Stomach (tissue), 9 donors: ENCODE measurements around the gene PRR33. TPM values are rescaled to one million over a fixed set of nuclear protein-coding genes. Genes with fewer than 3 reads are reported as not detected.

Experiments used
- DNase-seq, 2 donors: peaks; one replicate each; pipeline versions ENCODE4 v3.0.0 to v3.0.0-alpha.2; 2013 to 2019
- H3K27ac ChIP-seq, 5 donors: fragments of 200-600 bp in 4 of 5; sonication (generic) in 4 of 5; one replicate each; pipeline ENCODE4 v1.5.1; 2013 to 2019; ENCODE audit warnings: mild to moderate bottlenecking in 1 of 5, moderate library complexity in 1 of 5
- H3K27me3 ChIP-seq, 3 donors: fragments of 200-600 bp; sonication (generic); one replicate each; pipeline ENCODE4 v1.5.1; 2017 to 2019; ENCODE audit warnings: mixed run types in 1 of 3
- H3K36me3 ChIP-seq, 4 donors: fragments of 200-600 bp; sonication (generic); 1 replicate in 3 of 4; 2 replicates in 1 of 4; pipeline ENCODE4 v1.5.1; 2016 to 2019
- H3K4me1 ChIP-seq, 4 donors: fragments of 200-600 bp; sonication (generic); one replicate each; pipeline ENCODE4 v1.5.1; 2016 to 2019
- H3K4me3 ChIP-seq, 4 donors: fragments of 200-600 bp; sonication (generic) in 3 of 4; one replicate each; pipeline ENCODE4 v1.5.1; 2016 to 2019; ENCODE audit warnings: mild to moderate bottlenecking in 1 of 4
- H3K9me3 ChIP-seq, 4 donors: fragments of 200-600 bp; sonication (generic); one replicate each; pipeline ENCODE4 v1.5.1; 2016 to 2019
- CTCF ChIP-seq, 7 experiments: fragments of 450-650 bp in 4 of 7; fragments of 200-600 bp in 3 of 7; sonication (generic) in 3 of 7; IDR thresholded peaks; one replicate each; pipeline ENCODE4 v1.5.1; 2016 to 2019; ENCODE audit warnings: antibody characterized with exemption in 7 of 7, control low read depth in 2 of 7, mild to moderate bottlenecking in 1 of 7
- EP300 ChIP-seq: sonication (generic); formaldehyde crosslinking; IDR thresholded peaks from one replicate; pipeline ENCODE4 v1.6.1; 2017; ENCODE audit warnings: antibody characterized with exemption
- POLR2A ChIP-seq, 4 donors: fragments of 450-650 bp; IDR thresholded peaks; one replicate each; pipeline ENCODE4 v1.6.1; 2016; ENCODE audit warnings: antibody characterized with exemption in 4 of 4, control low read depth in 2 of 4, mild to moderate bottlenecking in 1 of 4, moderate library complexity in 1 of 4
- POLR2AphosphoS5 ChIP-seq, 3 donors: sonication (generic); formaldehyde crosslinking; IDR thresholded peaks; one replicate each; pipeline ENCODE4 v1.6.1; 2016; ENCODE audit warnings: antibody characterized with exemption in 3 of 3
- whole genome bisulfite sequencing, 5 donors: extraction: QIAGEN DNeasy Blood & Tissue Kit in 3 of 5; methylation state at CpG; one replicate each; pipeline versions ENCODE4 v1.1.5 to v1.1.7; 2013 to 2018; 5-methylcytosine and 5-hydroxymethylcytosine counted together
- intact Hi-C: fragments of 100-400 bp; cut with DNase I; formaldehyde crosslinking; loops from one replicate; pipeline ENCODE4 v1.15.1; 2023; ENCODE audit warnings: low total_unique reads
- polyA plus RNA-seq, 3 donors: library from polyadenylated mRNA; stranded (reverse); fragments of 200-250 nt; gene quantifications; one replicate each; pipeline ENCODE4 v1.2.3, GENCODE V29; 2013
- small RNA-seq, 4 donors: library from RNA; depleted of rRNA; stranded (forward); fragments of <200 nt; gene quantifications; one replicate each; pipeline ENCODE3, GENCODE V24; 2016
- total RNA-seq, 5 donors: library from RNA; depleted of rRNA; stranded (reverse); fragments of >200 nt; gene quantifications; one replicate each; pipeline versions ENCODE4 v1.1.0 to v1.2.3, GENCODE V29; 2014 to 2016
- donor health status: healthy with polysubstance abuse.
- donor health status: Bipolar disorder and iron deficiency.
- donor health status: healthy.

Gene PRR33
- total and polyA plus RNA-seq, 8 donors, result 0.03 TPM; not detected in 7

DNA sequence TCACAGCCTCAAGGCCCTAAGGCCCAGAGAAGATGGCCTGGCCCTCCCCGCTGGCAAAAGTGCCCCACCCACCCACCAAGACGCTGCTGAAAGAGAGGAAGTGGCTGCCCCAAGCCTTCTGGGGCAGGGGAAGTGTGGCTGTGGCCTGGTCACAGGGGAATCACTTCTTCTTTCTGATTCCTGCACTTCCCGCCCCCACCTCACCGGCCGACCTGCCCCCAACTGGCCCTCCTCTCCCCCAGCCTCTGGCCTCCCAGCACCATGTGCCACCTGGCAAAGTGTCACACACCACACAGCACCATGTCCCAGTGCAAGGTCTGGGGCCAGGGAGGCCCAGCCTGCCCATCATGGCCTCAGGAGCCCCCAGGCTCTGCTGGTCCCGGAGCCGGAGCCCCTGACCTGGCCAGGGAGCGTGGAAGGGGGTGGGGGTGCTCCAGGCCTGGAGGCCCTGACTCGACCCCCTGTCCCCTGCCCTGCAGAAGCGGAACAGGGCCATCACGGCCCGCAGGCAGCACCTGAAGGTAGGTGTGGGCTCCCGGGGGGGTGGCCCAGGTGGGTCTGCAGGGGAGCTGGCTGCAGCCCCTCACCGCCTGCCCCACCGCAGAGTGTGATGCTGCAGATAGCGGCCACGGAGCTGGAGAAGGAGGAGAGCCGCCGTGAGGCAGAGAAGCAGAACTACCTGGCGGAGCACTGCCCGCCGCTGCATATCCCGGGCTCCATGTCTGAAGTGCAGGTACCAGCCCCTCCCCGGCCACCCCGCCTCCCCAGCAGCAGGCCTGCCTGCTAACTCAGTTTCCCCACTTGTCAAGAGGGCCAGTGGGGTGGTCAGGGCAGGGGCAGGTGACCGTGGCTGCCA is 51.5 kb downstream of the PRR33 start:
- H3K27me3 ChIP-seq, result peaks cover 0 to 1% (median 0%) of the 10 kb centered on the region in 3 donors
- H3K9me3 ChIP-seq, result no peaks in the 10 kb centered on the region
- peak overlapping the region in 3 of 5 donors; percentile 51 to 84 (median 74) for H3K27ac ChIP-seq
- intact Hi-C loops, result no loop called here
- 69 to 86% (median 76%) methylated on average over 13 to 26 of the region's 26 CpGs for WGBS, 5 donors
- peak overlapping the region in 2 of 4 donors; percentile 19 for H3K4me3 ChIP-seq
- TF ChIP-seq POLR2AphosphoS5 (IDR thresholded peaks at IDR 0.05), result no peak
- TF ChIP-seq EP300, result no peak
- no peak for TF ChIP-seq POLR2A (IDR thresholded peaks at IDR 0.05)
- no peak for TF ChIP-seq CTCF (IDR thresholded peaks at IDR 0.05)
- H3K36me3 ChIP-seq, result no peaks in the 10 kb centered on the region
- peaks cover 0 to 51% (median 16%) of the 10 kb centered on the region in 4 donors for H3K4me1 ChIP-seq
- DNase-seq, result peak; percentile 46 to 58

GRCh38 chr11:1839204-1839923 is 52.3 kb downstream of the PRR33 start:
- peaks cover 0 to 5% (median 0%) of the 10 kb centered on the region in 3 donors for H3K27me3 ChIP-seq
- peaks cover 0 to 51% (median 19%) of the 10 kb centered on the region in 4 donors for H3K4me1 ChIP-seq
- no peak overlapping the region for H3K4me3 ChIP-seq
- WGBS, 5 donors, result 62 to 80% (median 77%) methylated on average over 9 to 12 of the region's 12 CpGs
- no peak for TF ChIP-seq POLR2AphosphoS5 (IDR thresholded peaks at IDR 0.05)
- TF ChIP-seq EP300, result no peak
- TF ChIP-seq POLR2A (IDR thresholded peaks at IDR 0.05), result no peak
- no peak for TF ChIP-seq CTCF (IDR thresholded peaks at IDR 0.05)
- intact Hi-C loops, result no loop called here
- H3K9me3 ChIP-seq, result no peaks in the 10 kb centered on the region
- H3K36me3 ChIP-seq, result no peaks in the 10 kb centered on the region
- peak overlapping the region in 2 of 5 donors; percentile 74 to 84 for H3K27ac ChIP-seq
- no peak for DNase-seq

- H3K9me3 ChIP-seq, result no peaks in the 10 kb centered on the region
- H3K36me3 ChIP-seq, result no peaks in the 10 kb centered on the region
- WGBS, 5 donors, result 80 to 89% (median 82%) methylated on average over 20 to 32 of the region's 32 CpGs
- TF ChIP-seq POLR2AphosphoS5 (IDR thresholded peaks at IDR 0.05) (no peak), POLR2A (IDR thresholded peaks at IDR 0.05) (no peak)
- DNase-seq, result no peak
- peaks cover 0 to 46% (median 21%) of the 10 kb centered on the region in 4 donors for H3K4me1 ChIP-seq
- peaks cover 0 to 9% (median 0%) of the 10 kb centered on the region in 3 donors for H3K27me3 ChIP-seq
- peak within 1 kb of the TSS in 3 of 5 donors; percentile 39 to 84 (median 74) for H3K27ac ChIP-seq
- intact Hi-C loops, result no loop called here
- H3K4me3 ChIP-seq, result no peak within 1 kb of the TSS
Measured at GRCh38 chr11:1838426-1839144, 53.1 kb downstream of the PRR33 start, which contains the start of gene TNNI2. TNNI2 (plus strand) TSS chr11:1838981; CDS start chr11:1839697, 716 bp downstream.

Small RNA genes within 50 kb of the gene (small RNA-seq; reads per million reads assigned to genes)
- 0 reads per million in 4 donors for gene AC051649.1
- 0 reads per million in 4 donors for gene MIR4298

Other genes with a start within 250 kb of the PRR33 start
- gene KRTAP5-6, start 194.7 kb downstream of the PRR33 start, total RNA-seq, result not detected
- gene KRTAP5-6, start 194.7 kb downstream of the PRR33 start, polyA plus RNA-seq, result not detected
- gene IFITM10, start 141.3 kb downstream of the PRR33 start, total RNA-seq, result under 1 TPM in 1 of 5 donors, not detected in 4; 0.72 TPM
- gene IFITM10, start 141.3 kb downstream of the PRR33 start, polyA plus RNA-seq, result 1 to 10 TPM in 1 of 3 donors, under 1 TPM in 2; 0.19 to 1.1 (median 0.95) TPM
- gene CTSD, start 128.0 kb downstream of the PRR33 start, total RNA-seq, result 100 to 1,000 TPM; 115 to 590 (median 210) TPM
- gene CTSD, start 128.0 kb downstream of the PRR33 start, polyA plus RNA-seq, result 100 to 1,000 TPM; 173 to 538 (median 529) TPM
- gene SYT8, start 56.9 kb downstream of the PRR33 start, total RNA-seq, result 10 to 100 TPM in 1 of 5 donors, 1 to 10 TPM in 1, under 1 TPM in 3; 0.72 to 13.4 (median 0.92) TPM
- 10 to 100 TPM in 1 of 3 donors, 1 to 10 TPM in 2; 1.7 to 77.3 (median 3.7) TPM for gene SYT8, start 56.9 kb downstream of the PRR33 start, polyA plus RNA-seq
- 1 to 10 TPM in 1 of 5 donors, not detected in 4; 7.2 TPM for gene TNNI2, start 52.9 kb downstream of the PRR33 start, total RNA-seq
- gene TNNI2, start 52.9 kb downstream of the PRR33 start, polyA plus RNA-seq, result 10 to 100 TPM in 2 of 3 donors, under 1 TPM in 1; 0.93 to 23.4 (median 17.0) TPM
- 10 to 100 TPM in 4 of 5 donors, 1 to 10 TPM in 1; 9.8 to 78.8 (median 46.8) TPM for gene LSP1, start 38.8 kb downstream of the PRR33 start, total RNA-seq
- gene LSP1, start 38.8 kb downstream of the PRR33 start, polyA plus RNA-seq, result 100 to 1,000 TPM in 2 of 3 donors, 10 to 100 TPM in 1; 29.0 to 239 (median 155) TPM
- 1 to 10 TPM in 2 of 5 donors, not detected in 3; 2.3 to 7.2 TPM for gene TNNT3, start 27.8 kb upstream of the PRR33 start, total RNA-seq
- gene TNNT3, start 27.8 kb upstream of the PRR33 start, polyA plus RNA-seq, result 10 to 100 TPM in 1 of 3 donors, 1 to 10 TPM in 1, under 1 TPM in 1; 0.75 to 14.5 (median 3.1) TPM
- 100 to 1,000 TPM in 2 of 5 donors, 10 to 100 TPM in 3; 14.0 to 281 (median 73.8) TPM for gene MRPL23, start 55.4 kb upstream of the PRR33 start, total RNA-seq
- 100 to 1,000 TPM; 114 to 317 (median 231) TPM for gene MRPL23, start 55.4 kb upstream of the PRR33 start, polyA plus RNA-seq
- 1,000 to 10,000 TPM in 1 of 5 donors, 100 to 1,000 TPM in 1, 10 to 100 TPM in 3; 33.3 to 2,215 (median 50.9) TPM for gene H19, start 105.9 kb upstream of the PRR33 start, total RNA-seq
- gene H19, start 105.9 kb upstream of the PRR33 start, polyA plus RNA-seq, result 100 to 1,000 TPM in 1 of 3 donors, 10 to 100 TPM in 2; 46.6 to 217 (median 58.0) TPM
- 100 to 1,000 TPM in 1 of 5 donors, 10 to 100 TPM in 3, 1 to 10 TPM in 1; 5.2 to 164 (median 29.2) TPM for gene IGF2, start 247.5 kb upstream of the PRR33 start, total RNA-seq
- gene IGF2, start 247.5 kb upstream of the PRR33 start, polyA plus RNA-seq, result 1 to 10 TPM; 3.8 to 9.6 (median 5.2) TPM